D721Med (cell line): Measurements from ENCODE around the gene BDKRB1.
"Not testable (repeated sequence)": the region's sequence is repeated elsewhere in the genome, so short reads cannot be mapped to it uniquely, and the experiment has no call there.

Experiments
- DNase-seq: peaks from one replicate; pipeline ENCODE4 v3.0.0; 2011; ENCODE audit warnings: low spot score; ENCODE audit not compliant: insufficient read length
- FAIRE-seq: peaks from 2 replicates; lab custom pipeline; 2011; peaks lifted over from hg19 to GRCh38; lab: Jason Lieb, UNC
- CTCF ChIP-seq: IDR thresholded peaks from 2 replicates; pipeline ENCODE4 v1.5.1; 2012; ENCODE audit warnings: mild to moderate bottlenecking, control low read depth; ENCODE audit not compliant: insufficient read depth; ENCODE audit errors: missing control alignments

BDKRB1 gene

GRCh38 chr14:96242126-96242525 lies 13.9 kb upstream of the BDKRB1 start:
- FAIRE-seq (no peak), DNase-seq (no peak)
- TF ChIP-seq CTCF = no peak

- DNase-seq (no peak), FAIRE-seq (no peak)
- no peak for TF ChIP-seq CTCF
Measured at GRCh38 chr14:96243785-96244184, 12.2 kb upstream of the BDKRB1 start.

- not testable (repeated sequence) for DNase-seq, FAIRE-seq
Measured at GRCh38 chr14:96245074-96245473, 10.9 kb upstream of the BDKRB1 start.

- no peak for FAIRE-seq
- no peak for TF ChIP-seq CTCF
- no peak for DNase-seq
Measured at GRCh38 chr14:96245710-96246538, 10.1 kb upstream of the BDKRB1 start.

- no peak for DNase-seq
- no peak for FAIRE-seq
- no peak for TF ChIP-seq CTCF
Measured at GRCh38 chr14:96246539-96246847, 9.5 kb upstream of the BDKRB1 start.

GRCh38 chr14:96247031-96247430 lies 9.0 kb upstream of the BDKRB1 start:
- no peak for TF ChIP-seq CTCF
- FAIRE-seq (no peak), DNase-seq (no peak)

- DNase-seq (no peak), FAIRE-seq (no peak)
- TF ChIP-seq CTCF = no peak
Measured at GRCh38 chr14:96249029-96249428, 7.0 kb upstream of the BDKRB1 start.

GRCh38 chr14:96250485-96250884 lies 5.5 kb upstream of the BDKRB1 start:
- TF ChIP-seq CTCF = no peak
- DNase-seq (no peak), FAIRE-seq (no peak)
